HG03064 (cell line): ENCODE data around the gene HMGXB4.
A peak's percentile ranks its signal among the peaks of the same experiment; 100 is the strongest.

ENCODE experiments used
- ATAC-seq: cut with Tn5 transposase; IDR thresholded peaks from one replicate; pipeline ENCODE4 v1.9.1; 2021; ENCODE audit warnings: low read depth; ENCODE audit not compliant: unreplicated experiment

Gene HMGXB4

GRCh38 chr22:35308480-35309021 is 51.3 kb downstream of the HMGXB4 start:
- peak; percentile 55 for ATAC-seq

GRCh38 chr22:35310556-35311550 is 53.6 kb downstream of the HMGXB4 start:
- ATAC-seq, result no peak

DNA sequence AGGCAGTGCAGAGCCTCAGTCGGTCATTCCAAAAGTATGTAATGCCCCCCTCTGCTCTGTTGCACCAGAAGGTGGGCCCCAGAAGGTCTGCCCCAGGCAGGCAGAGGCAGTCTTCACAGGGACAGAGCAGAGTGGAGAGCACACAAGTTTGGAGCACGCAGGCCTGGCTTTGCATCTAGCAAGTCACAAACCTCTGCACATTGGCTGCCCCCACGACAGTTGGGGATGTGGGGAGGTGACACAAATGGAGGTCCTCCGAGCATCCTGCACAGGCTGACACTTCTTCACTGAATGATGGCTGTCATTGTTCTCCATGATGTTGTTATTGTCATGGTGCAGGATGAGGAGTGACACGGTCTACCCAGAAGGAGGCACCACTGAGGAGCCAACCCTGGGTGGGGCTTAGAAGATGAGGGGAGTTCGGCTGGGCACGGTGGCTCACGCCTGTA is 54.3 kb downstream of the HMGXB4 start:
- no peak for ATAC-seq

DNA sequence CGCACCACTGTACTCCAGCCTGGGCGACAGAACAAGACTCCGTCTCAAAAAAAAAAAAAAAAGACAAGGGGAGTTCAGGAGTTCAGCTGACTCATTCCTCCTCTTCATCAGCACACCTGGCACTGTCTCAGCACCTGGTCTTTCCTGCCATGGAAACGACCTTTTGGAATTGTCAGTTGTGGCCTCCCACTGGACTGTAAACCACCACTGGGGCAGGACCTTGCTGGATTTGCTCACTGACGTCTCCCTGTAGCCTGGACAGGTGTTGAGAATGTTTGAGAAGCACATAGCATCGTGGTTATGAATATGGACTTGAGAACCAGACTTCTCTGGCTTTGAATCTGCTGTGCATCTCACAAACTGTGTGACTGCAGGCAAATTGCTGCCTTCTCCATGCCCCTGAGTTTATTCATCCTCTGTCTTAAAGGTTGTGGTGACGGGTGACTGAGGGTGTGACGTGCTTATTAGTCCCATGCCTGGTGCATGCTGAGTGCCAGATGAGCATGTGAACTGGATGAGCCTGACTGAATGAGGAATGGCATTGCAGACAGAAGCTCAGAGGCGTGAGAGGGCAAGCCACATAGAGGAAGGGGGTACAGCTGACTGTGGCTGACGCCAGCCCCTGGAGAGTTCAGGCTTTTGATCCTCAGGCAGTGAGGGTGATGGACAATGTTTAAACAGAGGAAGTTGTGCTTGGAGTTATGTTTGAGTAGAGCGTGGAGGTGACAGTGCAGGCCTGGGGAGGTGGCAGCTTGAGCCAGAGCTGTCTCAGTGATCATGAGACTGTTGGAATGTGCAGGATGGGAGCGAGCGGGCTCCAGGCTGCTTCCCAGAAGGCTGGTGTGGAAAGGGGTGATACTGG is 55.1 kb downstream of the HMGXB4 start:
- no peak for ATAC-seq

DNA sequence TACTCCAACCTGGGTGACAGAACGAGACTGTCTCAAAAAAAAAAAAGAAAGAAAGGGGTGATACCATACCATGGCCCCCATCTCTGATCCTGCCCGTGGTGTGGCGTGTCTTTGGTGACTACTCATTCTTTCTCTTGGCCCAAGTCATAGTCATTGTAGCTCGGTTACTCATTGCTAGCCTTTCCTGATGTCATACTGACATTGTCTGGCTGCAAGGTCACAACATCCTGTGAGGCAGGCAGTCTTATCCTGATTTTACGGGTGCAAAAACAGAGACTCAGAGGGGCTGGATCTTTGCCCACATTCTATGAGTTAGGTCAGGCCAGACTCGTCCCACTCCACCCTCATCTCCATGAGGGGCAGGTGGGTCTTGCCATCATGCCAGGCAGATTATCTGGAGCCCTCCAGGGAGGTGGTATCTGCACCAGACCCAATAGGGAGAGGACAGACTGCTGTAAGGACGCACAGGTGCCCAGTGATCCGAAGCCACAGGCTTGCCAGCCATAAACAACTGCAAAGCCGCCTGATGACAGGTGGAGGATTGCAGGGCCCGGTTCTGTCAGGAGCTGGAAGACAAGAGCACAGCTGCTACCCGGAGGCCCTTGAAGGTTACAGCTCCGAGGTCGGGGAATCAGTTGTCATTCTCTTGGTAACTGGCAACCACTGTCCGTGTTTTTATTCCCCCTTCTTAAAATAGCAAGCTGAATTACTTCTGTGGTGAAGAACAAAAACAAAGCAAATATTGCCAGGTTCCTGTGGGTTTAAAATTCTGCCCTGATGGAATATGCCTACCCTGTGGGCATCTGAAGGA is 56.2 kb downstream of the HMGXB4 start:
- no peak for ATAC-seq

- no peak for ATAC-seq
Measured at GRCh38 chr22:35314161-35314942, 57.1 kb downstream of the HMGXB4 start.

GRCh38 chr22:35315141-35315854 is 58.0 kb downstream of the HMGXB4 start:
- no peak for ATAC-seq

DNA sequence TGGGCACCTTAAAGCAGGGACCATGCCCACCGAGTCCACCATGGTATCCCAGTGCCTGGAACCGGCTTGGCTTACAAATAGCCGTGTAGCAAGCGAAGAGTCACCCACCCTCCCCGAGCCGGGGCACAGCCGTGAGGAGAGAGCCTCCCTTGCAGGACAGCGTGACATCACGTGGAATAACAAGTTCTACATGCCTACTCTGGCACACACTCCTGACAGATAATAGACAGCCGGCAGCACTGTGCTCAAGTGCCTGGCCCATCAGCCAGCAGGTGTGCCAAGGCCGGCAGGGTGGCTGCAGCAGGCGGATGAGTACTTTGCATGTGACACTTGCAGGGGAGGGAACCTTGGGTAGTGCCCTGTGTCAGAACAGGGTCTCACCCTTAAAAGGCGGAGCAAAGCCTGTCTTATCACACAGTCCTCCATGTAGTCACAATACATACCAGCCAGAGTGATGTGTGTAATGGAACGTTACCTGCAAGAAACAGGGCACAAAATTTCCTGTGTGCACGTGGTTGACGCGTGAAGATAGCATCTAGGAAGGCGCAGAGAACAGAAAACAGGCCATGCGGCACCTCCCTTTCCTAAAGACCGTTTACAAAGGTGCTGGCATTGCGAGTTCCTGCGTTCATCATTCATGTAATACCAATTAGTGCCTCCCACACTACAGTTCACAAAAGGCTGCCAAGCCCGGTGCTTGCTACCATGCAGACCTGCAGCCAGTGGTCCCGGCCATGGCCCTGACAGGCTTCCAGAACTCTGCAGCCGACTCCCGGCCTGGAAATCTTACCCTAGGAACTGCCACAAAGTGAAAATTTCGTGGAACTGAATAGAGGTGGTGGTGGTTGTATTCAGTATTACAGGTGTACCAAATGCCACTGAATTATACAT is 58.8 kb downstream of the HMGXB4 start:
- ATAC-seq, result no peak

- ATAC-seq, result no peak
Measured at GRCh38 chr22:35316751-35317150, 59.5 kb downstream of the HMGXB4 start.

DNA sequence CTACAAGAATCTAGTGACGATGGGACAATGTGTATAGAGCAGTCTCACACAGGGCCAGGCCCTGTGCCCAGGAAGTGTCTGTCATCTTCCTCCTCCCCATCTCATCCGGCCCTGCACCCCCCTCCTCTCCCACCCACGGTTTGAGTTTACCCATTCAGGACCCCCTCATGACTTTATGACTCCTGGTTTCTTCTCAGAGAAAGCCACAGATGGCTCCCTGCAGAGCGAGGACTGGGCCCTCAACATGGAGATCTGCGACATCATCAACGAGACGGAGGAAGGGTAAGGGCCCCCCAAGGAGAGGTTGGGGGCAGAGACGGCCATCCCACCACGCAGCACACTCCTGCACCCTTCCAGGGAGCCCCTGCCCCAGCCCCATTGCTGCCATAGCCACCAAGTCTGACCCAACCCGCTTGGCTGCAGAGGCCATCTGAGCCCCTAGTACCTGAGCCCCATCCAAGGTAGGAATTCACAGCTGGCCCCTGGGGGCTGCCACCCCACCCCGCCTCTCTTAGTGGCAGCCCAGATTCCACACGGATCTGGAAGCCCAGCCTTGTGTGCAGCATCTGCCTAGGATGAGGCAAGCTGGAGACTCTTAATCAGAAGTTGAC is 60.5 kb downstream of the HMGXB4 start:
- no peak for ATAC-seq

DNA sequence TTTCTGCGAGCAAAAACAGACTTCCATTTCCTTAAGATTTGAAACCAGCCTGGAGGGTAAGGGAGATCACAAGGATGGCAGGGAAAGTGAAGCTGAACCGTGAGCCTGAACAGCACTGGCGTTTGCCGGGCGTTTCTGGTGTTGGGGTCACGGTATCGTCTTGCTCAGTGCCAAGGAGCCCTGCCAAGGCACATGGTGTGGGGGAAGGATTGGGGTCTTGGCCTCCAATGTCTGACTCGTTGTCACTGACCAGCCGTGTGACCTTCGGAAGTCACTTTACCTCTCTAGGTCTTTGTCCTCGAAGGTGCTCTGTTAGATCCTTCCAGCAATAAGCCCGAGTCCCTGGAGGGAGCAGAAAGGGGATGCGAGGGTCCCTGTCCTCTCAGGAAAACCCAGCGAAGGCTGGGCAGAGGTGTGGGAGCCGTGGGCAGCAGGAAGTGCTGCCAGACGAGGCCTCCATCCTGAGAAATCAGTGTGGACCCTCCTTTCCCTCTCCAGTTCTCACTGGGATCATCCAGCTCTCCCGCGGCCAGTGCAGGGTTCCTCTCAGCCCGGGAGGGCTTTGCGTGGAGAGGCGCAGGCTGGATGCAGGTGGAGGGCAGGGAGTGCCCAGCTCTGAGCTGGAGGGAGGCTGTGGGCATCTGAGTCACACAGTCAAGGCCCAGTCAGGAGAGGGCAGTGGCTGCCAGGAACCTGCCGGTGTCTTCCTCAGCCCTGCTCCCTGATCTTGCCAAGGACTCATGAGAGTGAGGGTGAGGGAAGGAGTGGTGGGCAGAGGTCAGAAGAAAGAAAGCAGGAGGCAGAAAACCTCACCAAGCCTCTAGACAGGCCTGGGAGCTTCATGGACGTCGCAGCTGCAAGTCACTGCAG is 61.3 kb downstream of the HMGXB4 start:
- ATAC-seq, result no peak

DNA sequence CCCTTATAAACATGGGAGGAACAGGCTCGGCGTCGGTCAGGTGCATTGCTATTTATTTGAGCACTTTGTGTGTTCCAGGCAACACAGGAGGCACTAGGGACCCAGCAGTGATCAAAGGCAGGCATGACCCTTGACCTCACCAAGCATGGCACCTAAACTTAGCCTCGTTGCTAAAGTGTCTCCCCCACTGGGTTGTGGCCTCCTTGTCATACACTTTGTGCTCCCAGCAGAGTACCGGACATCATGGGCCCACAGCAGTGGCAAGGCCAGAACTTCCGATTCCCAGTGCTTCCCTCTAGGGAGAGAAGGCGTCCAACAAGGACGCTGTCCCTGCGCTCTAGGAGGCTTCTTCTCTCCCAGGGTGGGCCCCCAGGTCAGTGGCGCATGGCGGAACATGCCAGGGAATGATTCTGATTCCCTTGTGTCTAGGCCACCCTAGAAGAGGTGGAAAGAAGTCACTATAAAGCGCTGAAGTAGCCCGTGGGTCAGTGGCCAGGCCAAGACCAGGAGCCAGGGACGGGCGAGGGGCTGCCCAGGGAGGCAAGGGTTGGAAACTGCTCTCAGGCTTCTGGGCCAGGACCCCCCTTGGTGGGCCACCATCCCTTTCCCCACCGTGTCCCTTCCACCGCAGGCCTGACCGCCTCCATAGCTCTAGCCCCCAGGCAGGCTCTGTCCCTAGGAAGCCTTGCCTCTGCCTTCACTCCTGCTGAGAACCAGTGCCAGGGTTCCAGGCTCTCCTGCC is 62.1 kb downstream of the HMGXB4 start:
- ATAC-seq, result no peak

DNA sequence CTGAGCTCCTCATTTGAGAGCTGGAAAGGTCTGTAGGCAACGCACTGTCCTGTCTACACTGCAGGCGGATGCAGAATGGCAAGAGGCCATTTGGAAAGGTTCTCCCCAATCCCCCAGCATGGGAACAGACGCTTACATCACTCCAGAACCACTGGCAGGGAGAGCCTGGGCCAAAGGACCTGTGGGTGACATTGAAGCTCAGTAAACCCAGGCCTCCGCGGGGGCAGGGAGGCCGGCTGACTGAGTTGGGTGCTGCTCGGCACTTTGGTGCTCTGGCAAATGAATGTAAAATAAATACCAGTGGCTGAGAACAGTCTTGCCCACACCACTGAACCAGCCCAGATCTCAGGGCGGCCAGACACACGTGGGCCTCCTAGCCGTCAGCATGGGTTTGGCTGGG is 64.8 kb downstream of the HMGXB4 start:
- ATAC-seq, result no peak

- no peak for ATAC-seq
Measured at GRCh38 chr22:35322893-35323292, 65.6 kb downstream of the HMGXB4 start.

- no peak for ATAC-seq
Measured at GRCh38 chr22:35323305-35323704, 66.0 kb downstream of the HMGXB4 start.

DNA sequence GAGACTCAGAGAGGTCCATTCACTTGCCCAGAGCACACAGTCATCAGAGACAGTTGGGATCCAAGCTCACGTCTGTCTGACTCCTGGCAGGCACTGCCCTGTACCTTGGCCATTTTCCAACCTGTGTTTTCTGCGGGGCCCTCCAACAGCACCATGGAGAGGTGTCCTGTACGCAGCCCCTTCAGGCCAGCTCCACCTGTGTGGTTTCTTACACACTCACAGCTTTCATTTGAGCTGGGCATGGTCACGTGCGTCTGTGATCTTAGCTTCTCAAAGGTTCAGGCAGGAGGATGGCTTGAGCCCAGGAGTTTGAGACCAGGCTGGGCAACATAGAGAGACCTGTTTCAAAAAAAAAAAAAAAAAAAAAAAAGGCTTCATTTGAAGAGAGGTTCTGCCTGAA is 66.8 kb downstream of the HMGXB4 start:
- ATAC-seq, result no peak
